ENCODE measurements around the gene GRPEL1. TPM values are rescaled to one million over a fixed set of nuclear protein-coding genes. Genes with fewer than 3 reads are reported as not detected.
A peak's percentile ranks its signal among the peaks of the same experiment; 100 is the strongest.

GRPEL1 gene
- total RNA-seq, 2 donors from 2014 or later = 35.6 to 46.1 TPM

DNA sequence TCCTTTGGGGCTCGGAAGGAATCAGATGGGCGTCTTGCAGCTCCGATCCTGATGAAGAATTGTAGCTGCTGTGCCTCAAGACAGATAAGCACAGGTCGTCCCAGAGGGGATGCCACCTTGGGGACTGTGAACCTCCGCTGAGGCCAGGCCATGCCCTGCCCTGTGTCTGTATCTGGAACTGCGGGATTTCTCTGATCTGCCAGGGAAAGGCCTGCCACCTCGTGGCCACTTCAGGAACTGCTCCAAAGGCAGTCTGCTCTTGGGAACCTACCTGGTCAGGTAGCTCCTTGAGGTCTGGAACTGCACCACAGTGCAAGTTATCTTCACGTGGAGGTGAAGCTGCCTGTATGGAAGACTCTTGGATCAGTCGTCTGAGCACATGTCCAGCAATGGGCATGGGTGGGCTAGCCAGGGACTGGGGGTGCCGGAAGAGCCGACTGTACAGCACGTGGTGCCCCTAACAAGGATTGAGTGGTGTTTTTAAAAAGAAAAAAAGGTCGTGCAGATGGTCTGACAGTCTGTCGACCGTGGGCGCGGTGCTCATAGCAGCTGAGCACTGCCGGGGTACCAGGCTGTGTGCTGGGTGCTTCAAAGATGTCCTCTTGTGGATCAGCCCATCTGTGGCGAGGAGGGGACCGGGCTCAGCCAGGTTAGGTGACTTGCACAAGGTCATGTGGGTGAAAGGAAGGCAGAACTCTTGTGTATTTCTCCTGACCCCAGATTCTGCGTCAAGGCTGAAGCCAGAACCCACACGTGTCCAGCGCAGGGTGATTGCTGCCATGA is 3.1 kb upstream of the GRPEL1 start:
- peak in 1 of 2 donors; percentile 4 for ATAC-seq
- intact Hi-C loops (cut with DNase I) = loop anchor here (2.0 to 10.0 kb wide), 5 partner anchors 28 to 349 kb away; partner anchors contain the start of genes TADA2B (in 1 of the 2) and TBC1D14 (in 1 of the 2)
- peak; percentile 79 for DNase-seq

DNA sequence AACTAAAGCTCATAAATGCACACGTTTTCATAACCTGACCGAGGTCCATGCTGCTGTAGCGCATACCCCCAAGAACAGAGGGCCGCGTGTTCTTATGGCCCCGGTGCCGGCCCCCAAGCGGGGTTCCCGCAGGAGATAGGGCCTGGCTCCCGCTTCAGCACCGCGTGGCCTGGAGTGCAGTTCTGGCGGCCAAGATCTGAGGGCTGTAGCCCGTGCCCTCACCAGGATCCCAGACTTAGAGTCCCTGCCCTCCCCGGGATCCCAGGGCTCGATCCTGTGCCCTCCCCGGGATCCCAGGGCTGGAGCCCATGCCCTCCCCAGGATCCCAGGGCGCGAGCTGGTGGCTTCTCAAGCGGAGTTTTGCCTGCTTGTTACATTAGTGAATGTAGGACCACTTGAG is 1.0 kb upstream of the GRPEL1 start:
- intact Hi-C loops (cut with DNase I) = loop anchor here in 1 of 2 donors (5.0 kb wide), 1 partner anchor 82 kb away; no protein-coding TSS in a partner anchor
- no peak for DNase-seq
- peak in 1 of 2 donors; percentile 0 for ATAC-seq

DNA sequence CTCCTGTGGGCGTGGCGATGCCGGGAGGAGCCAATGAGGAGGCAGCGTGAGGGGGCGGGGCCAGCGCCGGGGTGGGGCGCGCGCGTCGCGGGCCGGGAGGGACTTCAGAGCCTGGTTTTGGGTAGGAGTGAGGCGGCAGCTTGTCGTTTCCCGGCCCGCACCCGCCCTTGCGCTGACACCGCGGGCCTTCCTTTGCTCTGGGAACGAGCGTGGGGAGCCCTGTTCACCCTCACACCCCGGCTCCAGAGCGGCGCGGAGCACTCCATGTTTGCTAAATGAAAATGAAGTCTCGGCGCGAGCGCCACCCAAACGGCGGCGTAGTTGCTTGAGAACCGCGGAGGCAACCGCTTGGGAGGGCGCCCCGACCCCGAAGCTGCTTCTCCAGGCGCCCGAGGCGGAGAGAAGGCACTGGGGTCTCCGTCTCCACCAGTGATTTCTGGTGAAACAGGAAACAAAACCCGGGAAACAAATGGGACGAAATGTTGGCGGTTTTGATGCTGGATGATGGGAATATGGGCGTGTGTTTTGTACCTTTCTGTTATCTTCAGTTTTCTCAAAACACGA is 497 bp upstream of the GRPEL1 start:
- intact Hi-C loops (cut with DNase I) = loop anchor here in 1 of 2 donors (5.0 kb wide), 1 partner anchor 81 kb away; no protein-coding TSS in a partner anchor
- ATAC-seq (no peak), DNase-seq (no peak)

DNA sequence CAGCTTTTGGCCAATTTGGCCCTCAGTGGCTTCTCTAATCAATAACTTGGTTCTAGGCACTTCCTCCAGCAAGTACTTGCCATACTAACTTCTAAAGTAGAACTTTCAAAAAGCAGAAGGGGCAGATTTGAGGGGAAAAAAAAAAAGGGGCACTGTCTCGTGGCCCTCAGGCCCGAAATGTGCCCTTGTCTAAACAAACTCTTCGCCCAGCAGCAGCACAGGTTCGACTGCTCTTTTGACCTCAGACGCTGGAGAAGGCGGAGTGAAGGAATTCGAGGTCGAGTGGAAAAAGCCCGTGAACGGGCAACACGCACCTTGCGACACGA is 775 bp downstream of the GRPEL1 start:
- intact Hi-C loops (cut with DNase I) = loop anchor here in 1 of 2 donors (5.0 kb wide), 1 partner anchor 80 kb away; no protein-coding TSS in a partner anchor
- no peak for ATAC-seq

DNA sequence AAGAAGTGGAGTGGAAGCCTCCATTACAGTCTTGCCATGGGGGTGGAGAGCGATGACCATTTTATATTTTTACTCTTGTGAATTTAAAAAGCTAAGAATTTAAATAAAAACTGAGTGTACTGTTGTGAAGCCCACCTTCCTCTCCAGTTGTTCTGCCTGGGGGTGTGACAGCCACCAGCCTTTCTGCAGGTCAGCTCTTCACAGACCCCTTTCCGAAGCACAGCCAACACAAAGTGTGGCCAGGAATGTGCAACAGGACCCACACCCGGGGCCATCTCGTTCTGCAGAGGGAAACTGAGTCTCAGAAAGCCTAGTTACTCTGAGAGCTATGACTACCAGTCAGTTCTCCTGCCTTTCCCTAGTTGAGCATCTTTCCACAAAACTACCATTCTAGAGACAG is 1.4 kb downstream of the GRPEL1 start:
- intact Hi-C loops (cut with DNase I) = loop anchor here in 1 of 2 donors (5.0 kb wide), 1 partner anchor 79 kb away; no protein-coding TSS in a partner anchor
- no peak for ATAC-seq
- DNase-seq = no peak

More for the DNA sequence above, 775 bp downstream of the GRPEL1 start:
- DNase-seq = no peak

DNA sequence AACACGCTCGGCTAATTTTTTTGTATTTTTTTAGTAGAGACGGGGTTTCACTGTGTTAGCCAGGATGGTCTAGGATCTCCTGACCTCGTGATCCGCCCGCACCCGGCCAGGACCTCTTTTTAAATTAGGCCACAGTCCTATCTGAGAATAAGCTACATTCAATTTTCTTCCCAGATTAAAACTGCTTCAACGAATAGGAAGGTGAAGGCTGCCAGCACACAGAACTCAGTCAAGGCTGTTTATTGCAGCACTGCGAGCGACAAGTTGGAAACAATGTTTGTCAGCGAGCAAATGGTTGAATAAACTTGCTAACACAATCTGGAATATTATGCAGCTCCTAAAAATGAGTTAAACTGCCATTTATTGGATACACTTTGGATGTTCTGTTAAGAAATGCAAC is 1.9 kb downstream of the GRPEL1 start:
- DNase-seq (no peak), ATAC-seq (no peak)
- intact Hi-C loops (cut with DNase I) = loop anchor here in 1 of 2 donors (5.0 kb wide), 1 partner anchor 79 kb away; no protein-coding TSS in a partner anchor

DNA sequence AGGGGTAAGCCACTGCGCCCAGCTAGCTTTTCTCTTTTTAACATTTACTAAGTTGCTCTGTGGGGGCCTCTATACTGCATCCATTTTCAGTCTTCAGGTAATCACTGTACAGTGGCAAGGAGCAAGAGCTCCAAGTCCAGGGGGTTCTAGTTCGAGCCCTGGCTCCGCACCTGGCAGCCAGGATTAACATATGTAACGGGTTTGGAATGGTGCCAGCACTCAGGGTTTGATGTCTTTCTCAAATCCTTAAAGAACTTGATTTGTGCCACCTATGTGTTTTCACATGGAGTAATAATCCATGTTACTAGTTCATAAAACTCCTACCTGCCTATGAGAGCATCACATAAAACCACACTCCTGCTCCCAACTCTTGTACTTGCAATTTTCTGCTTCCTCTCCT is 4.5 kb downstream of the GRPEL1 start:
- DNase-seq = no peak
- ATAC-seq = no peak
- intact Hi-C loops (cut with DNase I) = no loop called here

DNA sequence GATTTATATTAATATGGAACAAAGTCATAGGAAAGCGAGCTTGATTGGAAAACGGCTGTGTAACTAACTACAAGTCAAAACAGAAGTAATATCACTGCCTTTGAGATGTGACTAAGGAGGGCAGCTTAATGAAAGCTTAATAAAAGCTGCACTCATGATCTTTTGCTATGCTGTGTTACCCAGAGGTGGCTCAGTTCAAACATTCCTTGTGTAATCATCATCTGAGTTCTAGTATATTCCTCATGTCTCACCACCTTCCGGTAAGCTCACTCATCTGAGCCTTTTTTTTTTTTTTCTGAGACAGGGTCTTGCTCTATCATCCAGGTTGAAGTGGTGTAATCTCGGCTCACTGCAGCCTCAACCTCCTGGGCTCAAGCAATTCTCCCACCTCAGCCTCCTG is 5.0 kb downstream of the GRPEL1 start:
- intact Hi-C loops (cut with DNase I) = no loop called here
- DNase-seq (no peak), ATAC-seq (no peak)

DNA sequence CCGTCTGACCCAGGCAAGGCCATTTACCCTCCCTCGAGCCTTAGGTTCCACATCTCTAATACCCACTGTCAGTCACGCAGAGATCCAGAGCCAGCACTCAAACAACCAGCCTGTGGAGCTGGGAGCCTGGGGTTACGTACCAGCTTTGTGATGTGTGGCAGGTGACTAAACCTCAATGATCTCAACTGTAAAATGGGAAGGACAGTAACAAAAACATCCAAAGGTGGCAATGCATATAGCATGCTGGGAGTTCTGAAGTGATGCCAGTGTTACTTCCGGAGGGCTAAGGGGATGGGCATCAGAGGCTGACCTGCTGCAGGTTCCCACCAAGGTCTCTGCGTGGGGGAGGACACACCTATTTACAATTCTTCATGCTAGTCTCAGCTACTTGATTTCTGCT is 6.0 kb downstream of the GRPEL1 start:
- DNase-seq (no peak), ATAC-seq (no peak)
- intact Hi-C loops (cut with DNase I) = no loop called here

DNA sequence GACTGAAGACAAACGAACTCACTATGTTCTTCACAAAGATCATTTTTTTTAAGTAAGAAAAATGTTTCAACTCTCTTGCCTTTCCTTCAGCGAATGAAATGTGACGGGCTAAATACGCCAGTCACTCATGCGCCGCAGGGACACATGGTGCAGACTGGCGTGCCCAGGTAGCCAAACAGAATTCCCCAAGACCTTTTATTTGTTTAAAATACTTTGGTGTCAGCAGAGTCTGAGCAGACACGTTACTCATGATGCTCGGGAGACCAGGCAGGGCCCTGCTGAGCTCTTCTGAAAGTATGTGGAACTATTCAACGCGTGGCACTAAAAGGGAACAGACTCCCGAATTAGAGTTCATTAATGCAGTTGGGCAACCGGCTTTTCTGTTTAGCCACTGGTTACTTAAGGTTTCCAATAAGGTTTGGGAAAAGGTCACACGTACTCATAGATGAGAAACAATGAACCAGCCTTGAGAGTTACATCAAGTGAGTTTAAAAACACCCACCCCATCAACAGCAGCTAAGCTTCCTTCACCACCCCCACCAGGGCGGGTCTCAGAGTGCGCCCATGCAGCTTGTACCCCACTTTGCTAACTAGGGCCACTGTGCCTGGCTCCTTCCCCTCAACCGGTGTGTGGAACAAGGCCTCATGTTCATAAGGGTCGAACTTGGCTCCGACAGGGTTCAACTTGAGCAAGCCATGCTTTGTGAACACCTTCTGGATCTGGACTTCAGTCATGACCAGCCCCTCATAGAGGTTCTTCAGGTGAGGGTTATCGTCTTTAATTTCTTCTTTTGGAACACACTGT is 7.3 kb downstream of the GRPEL1 start:
- DNase-seq (peak; percentile 2), ATAC-seq (no peak)
- intact Hi-C loops (cut with DNase I) = no loop called here

DNA sequence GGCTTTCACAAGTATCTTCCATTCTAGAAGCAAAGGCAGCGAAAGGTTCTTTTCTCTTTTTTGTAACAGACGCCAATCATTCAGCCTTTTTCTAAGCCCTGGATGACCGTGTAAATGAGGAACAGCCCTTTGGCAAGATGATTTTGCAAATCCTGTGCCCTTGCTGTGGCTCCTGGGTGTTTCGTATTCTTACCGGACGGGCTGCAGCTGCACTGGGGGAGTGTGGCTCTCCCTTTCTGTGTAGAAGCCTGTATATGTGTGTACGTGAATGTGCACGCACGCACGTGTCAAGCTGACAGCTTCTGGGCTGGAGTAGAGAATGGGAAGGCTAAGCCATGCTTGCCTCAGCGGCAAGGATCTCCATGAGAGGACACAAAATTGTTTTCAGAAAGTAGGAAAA is 8.2 kb downstream of the GRPEL1 start:
- no peak for ATAC-seq
- intact Hi-C loops (cut with DNase I) = no loop called here
- peak; percentile 3 for DNase-seq

DNA sequence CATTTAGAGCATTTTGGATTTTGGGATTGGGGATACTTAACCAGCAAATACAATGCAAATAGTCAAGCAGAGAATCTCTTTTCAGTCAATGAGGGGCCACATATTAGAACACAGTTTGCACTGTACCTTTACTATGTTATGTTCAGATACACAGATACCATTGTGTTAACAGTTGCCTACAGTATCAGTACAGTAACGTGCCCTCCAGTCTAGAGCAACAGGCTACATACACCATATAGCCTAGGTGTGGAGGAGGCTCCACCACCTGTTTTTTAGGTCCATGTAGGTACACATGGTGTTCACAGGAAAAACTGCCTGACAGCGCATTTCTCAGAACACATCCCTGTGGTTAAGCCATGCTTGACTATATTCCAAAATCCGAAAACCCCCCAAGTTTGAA is 9.1 kb downstream of the GRPEL1 start:
- no peak for ATAC-seq
- intact Hi-C loops (cut with DNase I) = no loop called here
- DNase-seq = peak; percentile 0

DNA sequence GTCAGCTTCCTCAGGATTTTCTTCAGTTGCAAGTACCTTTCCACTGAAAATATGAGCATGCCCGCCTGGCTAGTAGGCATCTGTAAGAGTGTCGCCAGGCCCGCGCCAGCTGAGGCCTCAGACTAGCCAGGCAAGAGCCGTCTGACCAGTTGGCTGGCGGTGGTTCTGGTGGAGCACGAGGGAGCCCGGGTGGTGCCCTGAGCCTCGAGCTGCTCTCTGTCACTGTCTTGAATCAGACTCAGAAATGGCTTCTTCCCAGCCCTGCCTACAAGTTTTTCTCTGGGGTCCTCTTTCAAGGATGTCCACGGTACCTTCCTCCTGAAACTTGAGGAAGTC is 11.9 kb downstream of the GRPEL1 start:
- DNase-seq = peak; percentile 17
- intact Hi-C loops (cut with DNase I) = no loop called here
- no peak for ATAC-seq

DNA sequence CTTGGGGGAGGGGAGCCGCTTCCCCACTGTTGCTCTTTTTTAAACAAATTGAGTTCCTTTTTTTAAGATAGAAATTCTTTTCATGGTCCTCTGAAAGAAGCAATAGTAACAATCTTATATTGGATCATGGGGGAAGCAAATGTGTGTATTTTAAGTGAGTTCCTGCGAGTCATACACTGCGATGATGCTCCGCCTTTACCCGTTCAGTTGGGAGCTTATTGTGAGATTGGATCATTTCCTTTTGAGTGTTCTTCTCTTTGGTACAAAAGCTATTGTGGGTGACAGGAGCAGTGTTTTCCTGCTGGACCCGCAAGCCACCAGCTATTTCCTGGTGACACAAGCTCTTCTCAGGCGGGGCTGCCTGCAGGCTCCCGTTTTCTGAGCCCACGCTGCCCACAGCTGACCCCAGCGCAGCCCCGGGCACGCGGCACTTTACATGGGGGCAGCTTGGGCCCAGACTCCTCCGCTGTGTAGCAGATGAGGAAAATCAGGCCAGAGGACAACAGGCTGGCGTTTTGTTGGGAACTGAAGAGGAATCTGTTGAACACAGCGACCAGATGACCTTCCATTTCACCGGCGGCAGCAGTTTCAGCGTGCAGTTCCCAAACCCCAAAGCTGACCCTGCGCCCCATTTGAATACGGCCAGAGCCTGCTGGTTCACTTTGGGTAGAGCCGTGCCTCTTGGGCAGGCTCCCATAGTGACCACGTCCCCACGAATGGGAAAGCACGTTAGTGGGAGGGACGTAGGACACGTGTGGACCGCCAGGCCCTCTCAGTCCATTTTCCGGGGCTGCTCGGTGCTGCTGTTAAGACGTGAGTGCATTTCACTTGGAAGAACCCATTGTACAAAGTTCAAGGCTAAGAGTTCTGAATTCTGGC is 12.5 kb downstream of the GRPEL1 start:
- intact Hi-C loops (cut with DNase I) = no loop called here
- DNase-seq (peak; percentile 22), ATAC-seq (no peak)

DNA sequence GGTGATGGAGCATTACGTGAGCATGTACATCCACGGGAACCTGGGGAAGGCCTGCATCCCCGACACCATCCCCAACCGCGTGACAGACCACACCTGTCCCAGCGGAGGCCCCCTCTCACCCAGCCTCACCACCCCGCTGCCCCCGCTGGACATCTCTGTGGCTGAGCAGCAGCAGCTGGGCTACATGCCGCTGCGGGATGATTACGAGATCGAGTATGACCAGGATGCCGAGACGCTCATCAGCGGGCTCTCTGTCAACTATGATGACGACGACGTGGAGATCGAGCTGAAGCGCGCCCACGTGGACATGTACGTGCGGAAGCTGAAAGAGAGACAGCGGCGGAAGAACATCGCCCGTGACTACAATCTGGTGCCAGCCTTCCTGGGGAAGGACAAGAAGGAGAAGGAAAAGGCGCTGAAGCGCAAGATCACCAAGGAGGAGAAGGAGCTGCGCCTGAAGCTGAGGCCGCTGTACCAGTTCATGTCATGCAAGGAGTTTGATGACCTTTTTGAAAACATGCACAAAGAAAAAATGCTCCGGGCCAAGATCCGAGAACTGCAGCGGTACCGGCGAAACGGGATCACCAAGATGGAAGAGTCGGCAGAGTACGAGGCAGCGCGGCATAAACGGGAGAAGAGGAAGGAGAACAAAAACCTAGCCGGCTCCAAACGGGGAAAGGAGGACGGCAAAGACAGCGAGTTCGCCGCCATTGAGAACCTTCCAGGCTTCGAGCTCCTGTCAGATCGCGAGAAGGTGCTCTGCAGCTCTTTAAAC is 13.6 kb downstream of the GRPEL1 start:
- intact Hi-C loops (cut with DNase I) = no loop called here
- no peak for ATAC-seq
- DNase-seq = no peak

DNA sequence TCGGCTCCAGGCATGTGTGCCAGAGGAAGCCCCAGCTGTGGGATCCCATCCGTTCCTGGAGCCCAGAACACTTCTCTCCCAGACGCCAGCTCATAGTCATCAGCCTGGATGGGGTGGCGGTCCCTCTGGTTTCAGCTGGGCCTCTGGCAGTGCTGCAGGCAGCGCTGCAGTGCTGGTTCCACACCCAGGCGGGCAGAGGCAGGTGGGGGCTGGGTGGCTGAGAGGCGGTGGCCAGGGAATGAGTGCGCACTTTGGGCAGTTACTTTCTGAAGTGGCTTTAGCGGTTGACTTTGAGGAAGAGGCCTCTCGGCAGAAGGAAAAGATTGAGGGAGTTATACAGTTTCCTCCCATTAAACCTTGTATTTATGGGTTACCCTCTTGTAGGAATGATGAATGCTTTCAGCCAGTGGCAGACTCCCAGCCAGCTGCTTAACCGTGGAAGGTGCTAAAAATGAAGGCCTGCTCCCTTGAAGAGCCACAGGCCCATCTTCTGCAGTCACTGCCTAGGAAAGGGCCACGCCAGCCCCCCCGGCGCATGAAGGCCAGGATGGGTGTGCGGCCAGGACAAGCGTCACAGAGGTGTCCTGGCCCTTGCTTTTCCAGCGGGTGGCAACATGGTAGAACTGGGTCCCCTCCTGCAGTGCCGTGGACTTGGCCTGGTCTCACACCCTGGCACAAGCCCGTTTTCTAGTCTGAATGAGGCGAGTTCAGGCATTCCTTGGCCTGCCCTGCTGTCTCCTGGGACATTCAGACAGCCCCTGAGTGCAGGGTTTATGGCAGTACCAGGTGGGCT is 14.7 kb downstream of the GRPEL1 start:
- DNase-seq = no peak
- intact Hi-C loops (cut with DNase I) = no loop called here
- peak in 1 of 2 donors; percentile 31 for ATAC-seq

DNA sequence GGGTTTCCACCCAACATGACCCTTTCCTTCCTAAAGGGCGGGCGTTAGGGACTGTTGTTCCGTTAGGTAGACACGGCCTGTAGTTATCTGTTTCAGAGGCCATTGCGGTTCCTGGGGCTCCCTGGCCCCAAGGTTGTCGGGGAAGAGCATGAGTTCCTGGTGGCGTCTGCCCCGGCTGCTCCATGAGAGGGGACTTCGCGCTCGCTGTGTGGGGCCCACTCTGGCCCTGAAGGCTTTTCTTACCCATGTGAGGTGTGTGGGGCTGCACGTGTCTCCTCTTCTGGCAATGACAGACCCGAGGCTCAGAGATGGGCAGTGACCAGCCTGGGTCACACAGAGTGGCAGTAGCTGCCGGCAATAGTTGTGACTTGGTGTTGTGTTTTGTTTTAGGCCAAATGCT is 15.6 kb downstream of the GRPEL1 start:
- DNase-seq = no peak
- ATAC-seq = no peak
- intact Hi-C loops (cut with DNase I) = no loop called here

DNA sequence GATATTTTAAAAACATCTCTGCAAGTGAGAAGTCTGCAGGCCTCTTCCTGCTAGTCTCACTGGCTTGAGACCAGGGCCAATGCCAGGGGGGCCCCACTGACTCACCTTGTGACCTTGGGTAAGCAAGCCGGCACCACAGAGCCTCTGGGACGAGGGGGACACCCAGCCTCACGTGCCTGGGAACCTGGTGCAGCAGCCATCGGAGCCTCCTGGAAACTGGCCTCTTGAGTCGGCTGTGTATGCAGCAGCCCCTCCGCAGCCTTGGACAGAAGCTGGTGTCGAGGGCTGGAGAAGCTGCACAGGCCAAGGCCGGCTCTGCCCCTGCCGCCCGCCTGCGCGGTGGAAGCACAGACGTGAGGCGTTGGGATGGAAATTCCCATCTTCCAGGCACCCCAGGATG is 16.0 kb downstream of the GRPEL1 start:
- intact Hi-C loops (cut with DNase I) = no loop called here
- ATAC-seq = no peak
- DNase-seq = no peak

All from left cardiac atrium (tissue), 4 donors.